GM19438 (cell line): Measurements from ENCODE around the gene PCDH10.

Source experiments
- ATAC-seq: cut with Tn5 transposase; IDR thresholded peaks from one replicate; pipeline ENCODE4 v1.9.1; 2021; ENCODE audit warnings: low read depth; ENCODE audit not compliant: unreplicated experiment

Gene PCDH10

GRCh38 chr4:133148690-133149363 lies at the start of gene PCDH10:
Gene PCDH10, plus strand, starts transcription at chr4:133149294. Its CDS starts 847 bp downstream, at chr4:133150141.
- ATAC-seq: no peak

GRCh38 chr4:133102043-133102442 lies 47.1 kb upstream of the PCDH10 start:
- ATAC-seq: no peak

- ATAC-seq: no peak
Measured at GRCh38 chr4:133102612-133103409, 46.3 kb upstream of the PCDH10 start.

- no peak for ATAC-seq
Measured at GRCh38 chr4:133112641-133113040, 36.5 kb upstream of the PCDH10 start.

GRCh38 chr4:133124746-133125145 lies 24.3 kb upstream of the PCDH10 start:
- ATAC-seq: no peak

GRCh38 chr4:133127500-133127899 lies 21.6 kb upstream of the PCDH10 start:
- no peak for ATAC-seq

GRCh38 chr4:133129237-133129636 lies 19.9 kb upstream of the PCDH10 start:
- no peak for ATAC-seq

GRCh38 chr4:133130171-133130570 lies 18.9 kb upstream of the PCDH10 start:
- ATAC-seq: no peak

- ATAC-seq: no peak
Measured at GRCh38 chr4:133131829-133132460, 17.1 kb upstream of the PCDH10 start.

GRCh38 chr4:133136833-133137232 lies 12.3 kb upstream of the PCDH10 start:
- no peak for ATAC-seq

- no peak for ATAC-seq
Measured at GRCh38 chr4:133137571-133137970, 11.5 kb upstream of the PCDH10 start.

GRCh38 chr4:133143775-133144430 lies 5.2 kb upstream of the PCDH10 start:
- no peak for ATAC-seq

GRCh38 chr4:133145241-133145640 lies 3.9 kb upstream of the PCDH10 start:
- no peak for ATAC-seq

GRCh38 chr4:133145758-133146573 lies 3.1 kb upstream of the PCDH10 start:
- no peak for ATAC-seq

GRCh38 chr4:133146574-133147241 lies 2.4 kb upstream of the PCDH10 start:
- ATAC-seq: peak; percentile 55

GRCh38 chr4:133147286-133147821 lies 1.7 kb upstream of the PCDH10 start:
- no peak for ATAC-seq

- no peak for ATAC-seq
Measured at GRCh38 chr4:133147921-133148689, 989 bp upstream of the PCDH10 start.

- ATAC-seq: no peak
Measured at GRCh38 chr4:133149364-133149695, 236 bp downstream of the PCDH10 start.
